Osteocyte (in vitro differentiated cells): ENCODE data around the gene KCNQ4. TPM values are rescaled to one million over a fixed set of nuclear protein-coding genes. Genes with fewer than 3 reads are reported as not detected.

ENCODE experiments used
- DNase-seq: peaks from one replicate; pipeline ENCODE4 v3.0.0; 2021; ENCODE audit warnings: mixed read lengths; ENCODE audit not compliant: unreplicated experiment; ENCODE audit errors: extremely low spot score
- H3K27ac Mint-ChIP-seq: one replicate; pipeline ENCODE4 v1.8.0; 2021; ENCODE audit warnings: mild to moderate bottlenecking, mixed read lengths; ENCODE audit not compliant: unreplicated experiment
- H3K27me3 Mint-ChIP-seq: one replicate; pipeline ENCODE4 v1.8.0; 2021; ENCODE audit warnings: mixed read lengths; ENCODE audit not compliant: unreplicated experiment
- H3K36me3 Mint-ChIP-seq: one replicate; pipeline ENCODE4 v1.8.0; 2021; ENCODE audit warnings: mixed read lengths; ENCODE audit not compliant: unreplicated experiment
- H3K4me1 Mint-ChIP-seq: one replicate; pipeline ENCODE4 v1.8.0; 2021; ENCODE audit warnings: mixed read lengths; ENCODE audit not compliant: unreplicated experiment
- H3K4me3 Mint-ChIP-seq: one replicate; pipeline ENCODE4 v1.8.0; 2021; ENCODE audit warnings: mild to moderate bottlenecking, moderate library complexity, mixed read lengths; ENCODE audit not compliant: unreplicated experiment
- H3K9me3 Mint-ChIP-seq: one replicate; pipeline ENCODE4 v1.8.0; 2021; ENCODE audit warnings: mixed read lengths; ENCODE audit not compliant: unreplicated experiment
- CTCF ChIP-seq: fragments of 200-600 bp; sonication (generic); IDR thresholded peaks from 2 replicates; pipeline ENCODE4 v1.5.0; 2021; ENCODE audit warnings: antibody characterized with exemption, mild to moderate bottlenecking, moderate library complexity
- total RNA-seq: library from RNA; stranded (reverse); gene quantifications from 2 replicates; pipeline ENCODE4 v1.2.1, GENCODE V29; 2021

KCNQ4 gene
- total RNA-seq, 1 donor from 2014 or later = 0.51 TPM

DNA sequence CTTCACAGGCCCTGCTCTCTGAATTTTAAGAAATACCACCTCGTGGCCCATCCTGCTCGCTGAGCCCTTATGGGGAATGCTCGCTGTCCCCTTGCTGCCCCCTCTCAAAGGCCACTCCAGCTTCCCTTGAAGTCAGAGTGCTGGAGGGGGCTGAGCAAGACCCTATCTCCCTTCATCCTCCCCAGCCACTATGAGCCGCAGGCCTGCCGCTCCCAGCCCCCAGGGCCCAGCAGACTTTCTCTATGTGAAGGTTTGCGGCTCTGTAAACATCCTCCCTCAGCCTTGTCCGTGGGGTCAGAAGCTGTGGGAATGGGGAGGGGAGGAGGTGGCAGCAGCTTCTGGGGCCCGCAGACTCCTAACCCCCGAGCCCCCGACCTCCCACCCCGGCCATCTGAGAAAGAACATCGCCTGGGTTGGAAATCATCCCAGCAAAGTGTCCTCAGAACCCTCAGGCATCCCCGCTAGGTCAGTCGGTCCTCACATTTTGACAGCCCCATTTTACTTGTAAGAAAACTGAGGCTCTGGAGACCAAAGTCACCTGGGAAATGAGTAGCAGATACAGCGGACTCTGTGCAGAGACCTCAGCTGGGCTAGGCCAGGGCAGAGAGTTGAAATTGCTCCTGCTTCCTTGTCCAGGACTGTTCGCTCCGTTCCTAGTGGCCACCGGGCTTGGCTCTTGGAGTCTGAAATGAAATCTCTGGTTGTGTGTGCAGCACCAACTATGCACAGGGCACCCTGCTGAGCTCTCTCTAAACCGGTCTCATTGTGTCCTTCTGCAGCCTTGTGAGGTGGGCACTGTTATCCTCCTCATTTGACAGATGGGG, 4.4 kb downstream of the KCNQ4 start:
- H3K4me3 Mint-ChIP-seq = no peak overlapping the region
- no peak overlapping the region for H3K27ac Mint-ChIP-seq
- H3K9me3 Mint-ChIP-seq = no peaks in the 10 kb centered on the region
- no peak for TF ChIP-seq CTCF
- H3K4me1 Mint-ChIP-seq = peaks cover 15% of the 10 kb centered on the region
- no peaks in the 10 kb centered on the region for H3K36me3 Mint-ChIP-seq
- DNase-seq = no peak
- H3K27me3 Mint-ChIP-seq = no peaks in the 10 kb centered on the region

DNA sequence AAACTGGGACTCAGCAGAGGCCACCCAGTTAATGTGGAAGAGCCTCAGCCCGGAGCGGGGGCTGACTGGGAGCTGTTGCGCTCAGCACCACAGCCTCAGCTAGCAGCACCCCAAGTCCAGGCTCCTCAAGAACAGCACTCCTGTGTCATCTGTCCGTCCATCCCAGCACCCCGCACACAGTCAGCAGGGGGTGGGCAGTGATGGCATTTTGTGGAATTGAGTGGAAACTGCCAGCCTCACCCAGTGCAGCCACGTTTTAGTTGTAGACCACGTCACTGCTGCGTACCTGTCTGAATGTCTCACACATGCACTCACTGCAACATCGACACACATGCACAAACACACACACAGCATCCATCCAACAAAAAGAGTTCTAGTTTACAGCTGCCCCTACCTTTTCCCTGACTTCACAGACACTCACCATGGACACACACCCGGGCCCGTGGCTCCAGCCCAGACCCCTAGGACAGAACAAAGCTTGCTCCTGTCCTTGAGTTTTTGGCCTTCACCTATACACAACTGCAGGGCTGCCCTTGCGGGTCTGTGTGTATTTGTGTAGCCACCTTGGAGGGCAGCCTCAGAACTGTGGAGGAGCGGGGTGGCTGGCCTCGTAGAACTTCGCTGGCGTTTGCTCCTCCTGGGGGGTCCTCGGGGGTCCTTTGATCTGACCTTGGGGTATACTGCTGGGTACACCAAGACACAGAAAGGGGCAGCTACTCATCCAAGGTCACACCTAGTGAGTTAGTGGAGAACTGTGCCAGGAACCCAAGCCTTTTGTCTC, 5.2 kb downstream of the KCNQ4 start:
- H3K27me3 Mint-ChIP-seq = no peaks in the 10 kb centered on the region
- no peak for DNase-seq
- no peak overlapping the region for H3K27ac Mint-ChIP-seq
- H3K4me1 Mint-ChIP-seq = peaks cover 10% of the 10 kb centered on the region
- no peak overlapping the region for H3K4me3 Mint-ChIP-seq
- H3K9me3 Mint-ChIP-seq = no peaks in the 10 kb centered on the region
- H3K36me3 Mint-ChIP-seq = no peaks in the 10 kb centered on the region
- TF ChIP-seq CTCF = no peak

- H3K27me3 Mint-ChIP-seq = no peaks in the 10 kb centered on the region
- no peak for DNase-seq
- no peak overlapping the region for H3K27ac Mint-ChIP-seq
- no peaks in the 10 kb centered on the region for H3K9me3 Mint-ChIP-seq
- TF ChIP-seq CTCF = no peak
- H3K36me3 Mint-ChIP-seq = no peaks in the 10 kb centered on the region
- peaks cover 10% of the 10 kb centered on the region for H3K4me1 Mint-ChIP-seq
- H3K4me3 Mint-ChIP-seq = no peak overlapping the region
Measured at GRCh38 chr1:40789342-40789598, 5.7 kb downstream of the KCNQ4 start.

- Mint-ChIP-seq H3K27me3 (no peaks in the 10 kb centered on the region), H3K27ac (no peak overlapping the region)
Measured at GRCh38 chr1:40789661-40790430, 6.3 kb downstream of the KCNQ4 start.

More at GRCh38 chr1:40789661-40790430, 6.3 kb downstream of the KCNQ4 start:
- TF ChIP-seq CTCF = no peak
- no peak for DNase-seq
- Mint-ChIP-seq H3K4me1 (peaks cover 7% of the 10 kb centered on the region), H3K9me3 (no peaks in the 10 kb centered on the region), H3K4me3 (no peak overlapping the region), H3K36me3 (no peaks in the 10 kb centered on the region)
